ENCODE data around the gene SLC22A17.

DNA sequence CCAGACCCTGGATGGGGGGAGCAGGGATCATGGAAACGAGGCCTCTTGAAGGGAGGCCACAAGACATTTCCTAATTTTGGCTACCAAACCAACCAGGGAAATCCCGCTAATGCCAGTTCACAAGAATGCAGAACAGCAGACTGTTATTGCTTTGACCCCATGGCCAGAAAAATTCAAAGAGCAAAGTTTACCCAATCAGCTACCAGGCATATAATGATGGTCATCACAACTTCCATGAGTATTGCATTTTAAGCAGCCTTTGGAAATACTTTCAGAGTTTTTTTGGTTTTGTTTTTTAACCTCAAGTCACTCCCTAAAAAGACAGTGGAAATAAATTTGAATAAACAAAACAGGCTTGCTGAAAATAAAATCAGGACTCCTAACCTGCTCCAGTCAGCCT is 19.8 kb upstream of the SLC22A17 start, which contains the start of gene IL25:
- TF ChIP-seq, protein P1, sequence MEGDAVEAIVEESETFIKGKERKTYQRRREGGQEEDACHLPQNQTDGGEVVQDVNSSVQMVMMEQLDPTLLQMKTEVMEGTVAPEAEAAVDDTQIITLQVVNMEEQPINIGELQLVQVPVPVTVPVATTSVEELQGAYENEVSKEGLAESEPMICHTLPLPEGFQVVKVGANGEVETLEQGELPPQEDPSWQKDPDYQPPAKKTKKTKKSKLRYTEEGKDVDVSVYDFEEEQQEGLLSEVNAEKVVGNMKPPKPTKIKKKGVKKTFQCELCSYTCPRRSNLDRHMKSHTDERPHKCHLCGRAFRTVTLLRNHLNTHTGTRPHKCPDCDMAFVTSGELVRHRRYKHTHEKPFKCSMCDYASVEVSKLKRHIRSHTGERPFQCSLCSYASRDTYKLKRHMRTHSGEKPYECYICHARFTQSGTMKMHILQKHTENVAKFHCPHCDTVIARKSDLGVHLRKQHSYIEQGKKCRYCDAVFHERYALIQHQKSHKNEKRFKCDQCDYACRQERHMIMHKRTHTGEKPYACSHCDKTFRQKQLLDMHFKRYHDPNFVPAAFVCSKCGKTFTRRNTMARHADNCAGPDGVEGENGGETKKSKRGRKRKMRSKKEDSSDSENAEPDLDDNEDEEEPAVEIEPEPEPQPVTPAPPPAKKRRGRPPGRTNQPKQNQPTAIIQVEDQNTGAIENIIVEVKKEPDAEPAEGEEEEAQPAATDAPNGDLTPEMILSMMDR (IDR thresholded peaks at IDR 0.05) = no peak
- TF ChIP-seq, protein P2, sequence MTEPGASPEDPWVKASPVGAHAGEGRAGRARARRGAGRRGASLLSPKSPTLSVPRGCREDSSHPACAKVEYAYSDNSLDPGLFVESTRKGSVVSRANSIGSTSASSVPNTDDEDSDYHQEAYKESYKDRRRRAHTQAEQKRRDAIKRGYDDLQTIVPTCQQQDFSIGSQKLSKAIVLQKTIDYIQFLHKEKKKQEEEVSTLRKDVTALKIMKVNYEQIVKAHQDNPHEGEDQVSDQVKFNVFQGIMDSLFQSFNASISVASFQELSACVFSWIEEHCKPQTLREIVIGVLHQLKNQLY (CRISPR knock-in tag; IDR thresholded peaks at IDR 0.05) = no peak
- TF ChIP-seq GABPB1 (CRISPR knock-in tag; IDR thresholded peaks at IDR 0.05) (no peak), ZNF317 (CRISPR knock-in tag; IDR thresholded peaks at IDR 0.05; ENCODE audit: borderline replicate concordance, low read depth) (no peak)
